Measurements from ENCODE around the gene CRKL.

The CRKL gene

GRCh38 chr22:20981787-20982562 lies 64.8 kb downstream of the CRKL start, which contains the start of gene LZTR1:
Gene LZTR1, plus strand, starts transcription at chr22:20982297. Its CDS starts 75 bp downstream, at chr22:20982372.
- peak; percentile 58 for DNase-seq (ENCODE audit: low read depth, low spot score)

DNA sequence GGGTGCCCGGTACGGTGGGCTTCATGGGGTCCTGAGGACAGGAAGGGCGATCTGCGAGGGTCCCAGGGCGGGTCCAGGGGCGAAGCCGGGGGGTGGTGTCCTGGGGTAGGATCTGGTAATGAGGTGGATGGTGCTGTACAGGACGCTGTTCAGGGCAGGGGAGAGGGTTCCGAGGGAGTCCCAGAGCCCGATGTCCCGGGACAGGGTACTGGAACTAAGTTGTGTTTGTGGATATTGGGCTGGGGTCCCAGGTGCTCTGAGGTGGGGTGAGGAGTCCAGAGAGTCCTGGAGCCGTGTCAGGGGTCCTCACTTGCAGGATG lies 65.3 kb downstream of the CRKL start:
- no peak for DNase-seq (ENCODE audit: low read depth, low spot score)

DNA sequence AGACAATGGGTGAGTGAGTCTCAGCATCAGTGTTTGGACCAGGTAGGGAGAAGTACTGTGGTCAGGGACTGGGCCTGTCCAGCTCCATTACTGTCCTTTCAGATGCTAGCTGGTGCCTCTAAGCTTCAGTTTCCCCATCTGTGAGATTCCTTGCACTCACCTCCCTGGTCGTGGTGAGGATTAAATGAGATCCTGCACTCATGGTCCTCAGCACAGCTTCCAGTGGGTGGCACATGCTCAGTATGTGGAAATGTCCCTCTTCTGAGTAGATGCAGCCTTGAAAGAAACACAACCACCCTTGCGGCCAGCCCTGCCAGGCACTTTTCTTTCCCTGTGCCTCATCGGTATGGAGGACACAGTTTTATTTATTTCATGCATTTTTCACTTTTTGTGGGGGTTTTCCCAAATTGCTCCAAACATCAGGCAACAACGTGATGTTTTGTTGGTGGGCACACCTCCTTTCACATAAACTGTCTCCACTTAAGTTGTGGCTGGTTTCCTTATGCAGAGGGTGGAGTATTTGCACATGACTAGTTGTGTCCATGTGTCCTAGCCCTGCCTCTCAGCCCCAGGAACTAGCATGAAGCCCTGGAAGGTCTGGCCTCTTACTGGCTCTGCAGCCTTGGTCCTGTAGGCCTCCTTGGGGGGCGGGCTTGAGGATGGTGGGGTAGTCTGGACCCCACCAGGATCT lies 66.0 kb downstream of the CRKL start:
- no peak for DNase-seq (ENCODE audit: low read depth, low spot score)

GRCh38 chr22:20985720-20986119 lies 68.5 kb downstream of the CRKL start:
- no peak for DNase-seq (ENCODE audit: low read depth, low spot score)

DNA sequence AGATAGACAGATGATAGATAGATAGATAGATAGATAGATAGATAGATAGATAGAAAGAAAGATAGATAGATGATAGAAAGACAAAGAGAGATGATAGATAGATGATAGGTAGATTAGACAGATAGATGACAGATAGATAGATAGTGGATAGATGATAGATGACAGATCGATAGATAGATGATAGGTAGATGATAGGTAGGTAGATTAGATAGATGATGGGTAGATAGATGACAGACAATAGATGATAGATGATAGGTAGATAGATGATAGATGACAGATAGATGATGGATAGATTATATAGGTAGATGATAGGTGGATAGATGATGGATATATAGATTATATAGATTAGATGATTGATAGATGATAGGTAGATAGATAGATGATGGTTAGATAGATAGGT lies 69.2 kb downstream of the CRKL start:
- no peak for DNase-seq (ENCODE audit: low read depth, low spot score)

GRCh38 chr22:20987375-20987774 lies 70.2 kb downstream of the CRKL start:
- DNase-seq (ENCODE audit: low read depth, low spot score) = no peak

DNA sequence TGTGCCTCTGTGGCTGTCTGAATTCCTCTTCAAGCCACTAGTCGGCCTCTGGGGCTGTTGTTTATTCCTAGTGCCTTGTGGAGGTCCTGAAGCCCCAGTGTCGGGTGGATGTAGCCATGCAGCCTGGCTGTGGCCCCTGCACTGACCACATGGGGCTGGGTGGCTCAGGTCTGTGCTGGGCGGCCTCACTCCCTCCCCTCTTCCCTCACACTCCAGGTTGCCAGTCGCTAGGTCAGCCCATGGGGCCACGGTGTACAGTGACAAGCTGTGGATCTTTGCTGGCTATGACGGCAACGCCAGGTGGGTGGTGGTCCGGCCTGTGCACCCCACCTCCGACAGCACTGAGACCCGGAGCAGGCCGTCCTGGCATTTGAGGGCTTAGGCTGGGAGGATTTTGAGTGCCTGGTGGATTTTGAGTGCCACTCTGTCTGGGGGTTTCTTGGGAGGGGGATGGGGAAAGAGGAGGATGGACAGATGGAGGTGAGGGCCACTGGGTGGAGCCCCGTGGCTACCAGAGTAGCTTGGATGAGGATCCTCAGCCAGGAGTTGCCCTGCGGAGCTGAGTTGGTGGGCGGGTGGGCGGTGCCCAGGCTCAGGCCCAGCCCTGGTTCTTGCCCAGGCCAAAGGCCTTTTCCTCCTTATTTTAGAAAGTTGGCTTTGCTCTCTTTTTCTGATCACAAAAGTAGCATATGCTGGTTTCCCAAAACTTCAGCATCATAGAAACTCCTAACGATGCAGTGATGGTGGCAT lies 71.5 kb downstream of the CRKL start:
- no peak for DNase-seq (ENCODE audit: low read depth, low spot score)

GRCh38 chr22:20989323-20990138 lies 72.3 kb downstream of the CRKL start:
- DNase-seq (ENCODE audit: low read depth, low spot score) = no peak

DNA sequence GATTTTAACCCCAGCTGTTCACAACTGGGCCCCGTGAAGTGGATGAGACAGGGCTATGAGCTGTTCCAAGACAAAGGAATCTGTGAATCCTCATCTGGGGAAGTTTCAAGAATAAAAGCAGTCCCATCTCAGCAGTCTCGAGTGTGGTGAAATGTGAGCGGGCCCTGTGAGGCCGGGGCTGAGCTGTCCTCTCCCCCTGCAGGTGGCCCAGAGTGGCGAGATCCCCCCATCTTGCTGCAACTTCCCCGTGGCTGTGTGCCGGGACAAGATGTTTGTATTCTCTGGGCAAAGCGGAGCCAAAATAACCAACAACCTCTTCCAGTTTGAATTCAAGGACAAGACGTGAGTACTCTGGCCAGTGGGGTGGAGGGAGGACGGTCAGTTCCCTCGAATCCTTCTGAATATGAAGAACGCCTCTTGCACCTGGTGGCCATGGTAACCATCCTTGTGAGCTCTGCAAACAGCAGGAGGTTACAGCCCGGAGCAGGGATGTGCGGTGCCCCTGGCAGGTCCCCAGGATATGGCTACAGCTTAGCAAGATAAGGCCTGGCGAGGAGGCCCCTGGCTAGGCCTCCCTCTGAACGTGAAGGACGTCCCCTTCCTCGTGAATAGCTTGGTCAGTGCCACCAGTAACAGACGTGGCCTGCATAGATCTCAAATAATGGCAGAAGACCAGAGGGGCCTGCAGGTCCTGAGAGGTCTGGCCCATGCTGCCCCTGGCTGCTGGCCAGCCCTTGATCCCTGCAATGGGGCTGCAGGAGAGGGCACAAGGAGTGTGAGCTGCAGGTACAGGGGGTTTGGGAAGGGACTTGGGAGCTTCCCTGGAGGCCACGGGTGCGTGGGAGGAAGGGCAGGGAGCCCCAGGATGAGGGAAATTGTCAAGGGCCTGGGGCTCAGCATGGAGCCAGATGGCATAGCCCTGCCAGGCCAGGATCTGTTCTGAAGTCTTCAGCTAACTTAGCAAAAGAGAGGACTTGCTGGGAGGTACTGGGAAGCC lies 73.3 kb downstream of the CRKL start:
- DNase-seq (ENCODE audit: low read depth, low spot score) = no peak

GRCh38 chr22:20991252-20992055 lies 74.2 kb downstream of the CRKL start:
- no peak for DNase-seq (ENCODE audit: low read depth, low spot score)

GRCh38 chr22:20992056-20992442 lies 74.8 kb downstream of the CRKL start:
- DNase-seq (ENCODE audit: low read depth, low spot score) = no peak

DNA sequence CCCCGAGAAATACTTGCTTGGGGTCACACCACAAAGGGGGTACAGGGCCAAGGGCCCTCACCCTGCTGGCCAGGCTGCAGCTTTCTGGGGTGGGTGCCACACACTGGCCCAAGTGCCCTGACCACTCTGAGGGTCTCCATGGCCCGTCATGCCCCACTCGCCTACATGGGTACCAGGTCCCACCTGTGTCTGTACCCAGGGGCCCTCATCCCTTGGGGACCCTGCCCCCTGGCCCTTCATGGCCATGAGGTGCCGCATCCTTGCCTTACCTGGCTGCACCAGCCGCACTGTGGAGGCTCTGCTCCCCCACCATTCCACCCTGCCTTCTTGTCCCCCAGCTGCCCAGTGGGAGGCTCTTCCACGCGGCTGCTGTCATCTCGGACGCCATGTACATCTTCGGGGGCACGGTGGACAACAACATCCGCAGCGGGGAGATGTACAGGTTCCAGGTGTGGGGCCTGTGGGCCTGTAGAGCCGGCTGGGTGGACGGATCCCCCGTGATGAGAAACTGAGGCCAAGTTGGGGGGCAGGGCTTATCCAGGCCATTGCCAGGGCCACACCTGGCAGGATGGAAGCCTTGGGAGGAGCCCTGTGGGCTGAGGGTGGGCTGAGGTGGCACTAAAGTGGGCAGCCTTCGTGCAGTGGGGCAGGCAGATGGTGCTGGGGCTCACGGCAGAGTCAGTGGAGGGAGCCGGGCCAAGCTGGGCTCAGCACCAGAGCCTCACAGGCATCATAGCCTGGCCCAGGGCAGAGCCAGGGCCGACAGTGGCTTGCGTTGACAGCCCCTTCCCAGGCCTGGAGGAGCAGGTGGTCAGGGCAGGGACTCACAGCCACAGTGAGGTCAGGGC lies 75.5 kb downstream of the CRKL start:
- DNase-seq (ENCODE audit: low read depth, low spot score) = no peak

DNA sequence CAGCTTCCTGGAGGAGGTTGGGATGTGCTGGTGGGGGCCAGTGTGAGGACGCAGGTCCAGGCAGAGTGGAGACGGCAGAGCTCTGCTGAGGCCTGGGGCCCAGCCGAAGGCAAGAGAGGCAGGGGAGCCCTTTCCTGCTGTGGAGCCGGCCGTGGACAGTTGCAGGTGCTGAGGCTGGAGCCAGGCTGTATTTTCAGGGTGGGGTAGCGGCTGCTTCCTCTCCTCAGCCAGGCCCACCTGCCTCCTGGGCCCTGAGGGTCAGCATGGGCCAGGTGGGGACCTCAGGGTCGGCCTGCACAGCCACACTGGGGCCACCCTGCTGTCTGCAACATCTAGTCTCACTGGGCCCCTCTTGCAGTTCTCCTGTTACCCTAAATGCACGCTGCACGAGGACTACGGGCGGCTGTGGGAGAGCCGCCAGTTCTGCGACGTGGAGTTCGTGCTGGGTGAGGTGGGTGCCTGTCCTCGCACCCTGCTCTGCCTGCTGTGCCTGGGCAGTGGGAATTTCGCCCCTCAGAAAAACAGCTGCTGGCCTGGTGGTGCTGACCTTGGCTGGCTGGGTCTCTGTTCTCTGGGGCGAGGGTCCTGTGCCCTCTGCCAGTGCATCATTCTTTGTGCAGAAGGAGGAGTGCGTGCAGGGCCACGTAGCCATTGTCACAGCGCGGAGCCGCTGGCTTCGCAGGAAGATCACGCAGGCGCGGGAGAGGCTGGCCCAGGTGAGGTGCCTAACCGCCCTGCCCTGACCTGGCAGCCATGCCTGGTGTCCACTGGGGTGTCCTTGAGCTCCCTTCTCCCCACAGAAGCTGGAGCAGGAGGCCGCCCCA lies 76.3 kb downstream of the CRKL start:
- no peak for DNase-seq (ENCODE audit: low read depth, low spot score)

- DNase-seq (ENCODE audit: low read depth, low spot score) = no peak
Observed at GRCh38 chr22:20994128-20994901, 77.1 kb downstream of the CRKL start.

DNA sequence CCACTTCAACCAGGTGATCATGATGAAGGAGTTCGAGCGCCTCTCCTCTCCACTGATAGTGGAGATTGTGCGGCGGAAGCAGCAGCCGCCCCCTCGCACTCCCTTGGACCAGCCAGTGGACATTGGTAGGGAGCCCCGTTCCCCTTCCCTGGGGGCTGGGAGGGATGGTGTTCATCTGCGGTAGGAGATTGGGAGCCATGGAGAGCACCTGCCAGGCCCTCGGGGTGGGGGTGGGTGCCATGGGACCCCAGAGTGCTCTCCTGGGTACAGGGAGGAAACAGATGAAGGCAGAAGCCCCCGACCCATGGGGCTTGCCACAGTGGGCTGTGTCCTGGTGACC lies 77.7 kb downstream of the CRKL start:
- no peak for DNase-seq (ENCODE audit: low read depth, low spot score)

DNA sequence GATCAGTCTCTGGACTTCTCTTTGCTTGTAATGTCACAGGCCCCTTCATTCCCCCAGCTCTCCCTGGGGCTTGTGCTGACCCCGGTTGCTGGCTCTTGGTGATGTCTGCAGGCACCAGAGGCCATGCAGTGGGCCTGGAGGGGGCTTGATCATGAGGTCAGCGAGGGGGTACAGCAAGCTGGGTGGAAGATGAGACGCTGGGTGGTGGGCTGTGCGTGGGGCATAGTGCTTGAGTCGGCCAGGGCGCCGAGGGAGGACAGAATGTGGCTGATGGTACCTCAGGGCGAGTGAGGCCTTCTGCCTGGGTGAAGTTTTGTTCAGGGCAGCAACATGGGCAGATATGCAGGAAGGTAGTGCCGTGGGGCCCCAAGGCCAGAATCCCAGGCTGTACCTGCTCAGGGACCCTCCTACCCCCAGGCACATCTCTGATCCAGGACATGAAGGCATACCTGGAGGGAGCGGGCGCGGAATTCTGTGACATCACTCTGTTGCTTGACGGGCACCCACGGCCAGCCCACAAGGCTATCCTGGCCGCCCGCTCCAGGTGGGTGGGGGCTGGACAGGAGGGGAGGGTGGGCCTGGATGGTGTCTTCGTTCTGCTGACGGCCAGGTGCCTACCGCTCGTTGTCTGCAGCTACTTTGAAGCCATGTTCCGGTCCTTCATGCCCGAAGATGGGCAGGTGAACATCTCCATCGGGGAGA lies 78.3 kb downstream of the CRKL start:
- DNase-seq (ENCODE audit: low read depth, low spot score) = no peak

- DNase-seq (ENCODE audit: low read depth, low spot score) = no peak
Observed at GRCh38 chr22:20996031-20996410, 78.8 kb downstream of the CRKL start.

All from smooth muscle cell of the brain vasculature (primary cell).